GM21529 (cell line): ENCODE data around the gene HTRA1.

Experiments
- ATAC-seq: cut with Tn5 transposase; IDR thresholded peaks from one replicate; pipeline ENCODE4 v1.9.1; 2021; ENCODE audit not compliant: unreplicated experiment

The HTRA1 gene

DNA sequence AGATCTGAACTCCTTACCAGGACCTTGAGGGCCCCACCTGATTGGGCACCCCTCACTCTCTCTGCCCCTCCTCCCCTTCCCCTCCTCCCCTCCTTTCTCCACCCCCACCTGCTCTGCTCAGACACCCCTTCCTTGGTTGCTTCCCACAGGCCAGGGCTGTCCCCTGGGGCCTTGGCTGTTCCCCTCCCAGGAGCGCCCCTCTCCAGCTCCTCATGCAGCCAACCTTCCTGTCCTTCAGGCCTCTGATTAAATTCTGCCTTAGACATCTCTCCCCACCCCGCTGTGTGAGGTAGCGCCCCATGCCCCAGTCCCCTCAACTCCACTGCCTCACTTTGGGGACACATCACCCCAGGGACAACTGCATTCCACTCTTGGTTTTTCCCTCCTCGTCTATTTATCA lies 32.4 kb downstream of the HTRA1 start:
- no peak for ATAC-seq

DNA sequence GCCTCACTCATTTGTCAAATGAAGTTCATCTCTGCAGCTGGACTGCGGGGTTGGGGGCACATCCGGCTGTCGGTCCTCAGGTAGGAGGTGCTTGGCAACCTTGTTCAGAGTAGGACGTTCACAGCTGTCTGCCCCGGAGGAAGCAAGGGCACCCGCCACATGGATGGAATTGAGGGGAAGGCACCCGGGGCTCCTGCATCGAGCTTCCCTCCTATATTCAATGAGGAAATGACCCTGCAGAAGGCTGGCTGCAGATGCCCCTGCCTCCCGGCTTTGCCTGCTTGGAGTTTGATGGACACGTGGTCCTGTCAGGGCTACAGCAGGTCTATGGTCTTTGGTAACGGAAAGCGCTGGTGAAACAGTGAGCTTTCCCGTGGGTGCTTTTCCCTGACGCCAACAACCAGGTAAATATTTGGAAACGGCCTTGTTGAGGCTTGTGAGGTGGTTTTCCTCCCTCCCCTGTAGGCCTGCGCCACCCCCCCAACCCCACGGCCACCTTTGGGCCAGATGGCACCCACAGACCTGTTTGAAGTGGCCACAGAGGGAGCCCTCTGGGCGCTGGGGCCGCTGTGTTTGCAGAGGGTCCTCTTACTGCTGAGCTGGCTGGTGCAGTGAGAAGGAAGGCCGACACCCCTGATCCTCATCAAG lies 32.9 kb downstream of the HTRA1 start:
- ATAC-seq, result no peak

DNA sequence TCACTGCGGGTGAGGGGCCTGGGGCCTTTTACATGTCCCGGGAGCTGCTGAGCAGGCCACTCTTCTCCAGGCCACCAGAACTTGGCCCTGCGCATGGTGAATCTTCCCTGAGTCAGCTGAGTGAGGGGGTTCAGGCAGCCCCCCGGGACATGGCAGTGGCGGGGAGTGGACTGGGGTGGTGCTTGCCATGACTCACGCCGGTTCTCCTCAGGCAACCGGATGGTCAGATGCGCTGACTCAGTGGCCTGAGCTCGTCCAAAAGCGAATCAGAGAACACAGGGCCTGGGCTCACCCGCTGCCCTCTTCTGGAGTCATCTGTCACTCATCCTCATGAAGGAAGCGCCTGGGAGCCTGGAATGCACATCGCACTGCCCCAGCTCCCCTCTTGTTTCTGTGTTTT lies 33.5 kb downstream of the HTRA1 start:
- ATAC-seq, result no peak

DNA sequence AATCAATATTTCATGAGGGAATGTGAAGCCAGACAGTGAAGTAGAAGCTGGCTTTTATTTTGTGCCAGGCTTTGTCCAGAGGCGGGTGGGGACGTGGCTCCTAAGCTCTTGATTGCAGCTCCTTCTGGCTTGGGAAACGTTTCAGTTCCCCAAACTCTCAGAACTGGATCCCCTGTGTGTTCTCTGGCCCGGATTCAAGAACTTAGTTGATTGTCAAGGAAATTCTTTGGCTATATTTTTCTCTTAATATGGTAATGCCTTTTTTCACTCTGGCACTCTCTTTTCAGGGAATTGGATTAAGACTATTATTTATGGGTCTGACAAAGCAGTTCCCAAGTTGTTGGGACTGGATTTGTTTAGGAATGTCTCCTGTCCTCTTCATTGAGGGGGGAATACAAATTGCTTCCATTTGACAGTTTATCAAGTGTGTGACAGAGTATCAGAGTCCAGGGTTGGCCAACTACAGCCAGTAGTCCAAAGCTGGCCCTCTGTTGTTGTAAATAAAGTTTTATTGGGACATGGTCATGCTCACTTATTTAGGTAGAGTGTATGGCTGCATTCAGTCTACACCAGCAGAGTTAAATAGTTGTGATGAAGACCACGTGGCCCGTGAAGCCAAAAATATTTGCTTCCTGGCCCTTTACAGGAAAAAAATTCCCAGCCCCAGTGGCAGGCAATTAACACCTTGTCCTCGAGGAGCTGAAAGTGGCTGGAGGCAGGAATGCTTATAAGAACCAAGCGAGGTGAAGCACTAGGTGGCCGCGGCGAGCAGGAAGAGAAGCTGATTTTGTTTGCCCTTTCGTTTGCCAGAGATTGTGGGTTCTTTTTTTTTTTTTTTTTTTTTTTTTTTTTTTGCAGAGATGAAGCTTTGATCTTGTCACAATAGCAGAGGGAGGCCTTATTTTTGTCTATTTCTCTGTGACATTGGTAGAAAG lies 34.3 kb downstream of the HTRA1 start:
- ATAC-seq, result no peak

DNA sequence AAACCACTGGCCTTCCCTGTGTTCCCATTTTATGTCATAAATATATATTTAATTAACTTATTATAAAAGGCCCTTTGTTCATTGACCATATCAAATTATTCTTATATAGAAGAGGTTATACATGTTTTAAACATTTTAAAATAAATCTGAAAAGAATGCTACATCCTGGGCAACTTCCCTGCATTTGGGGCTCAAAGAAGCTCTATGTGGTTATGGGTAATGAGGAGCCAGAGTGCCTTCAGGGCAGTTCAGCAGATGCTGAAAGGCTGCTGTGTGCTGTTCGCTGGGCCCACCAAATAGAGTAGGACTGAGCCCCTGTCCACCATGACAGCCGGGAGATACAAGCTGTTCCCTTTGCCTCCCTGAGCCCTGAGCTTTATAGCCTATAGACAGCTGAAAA lies 35.9 kb downstream of the HTRA1 start:
- ATAC-seq, result no peak

DNA sequence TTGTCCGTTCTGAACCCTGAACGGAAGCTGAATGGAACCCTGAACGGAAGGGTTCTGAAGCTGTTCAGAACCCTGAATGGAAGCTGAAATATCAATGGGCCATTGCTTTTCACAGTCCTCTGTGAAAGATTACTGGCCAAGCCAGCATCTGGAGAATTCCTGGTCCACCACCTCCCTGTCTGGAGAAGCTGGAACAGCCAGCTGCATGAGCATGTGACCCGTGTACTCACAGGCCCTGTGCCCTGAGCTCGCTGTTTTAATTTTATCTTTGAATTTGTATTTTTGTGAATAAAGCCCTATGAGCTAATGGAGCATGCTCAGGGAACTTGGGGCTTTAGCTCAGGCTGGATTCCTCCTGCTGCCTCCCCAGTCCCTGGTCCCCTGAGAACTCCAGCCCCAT lies 37.2 kb downstream of the HTRA1 start:
- ATAC-seq, result no peak

DNA sequence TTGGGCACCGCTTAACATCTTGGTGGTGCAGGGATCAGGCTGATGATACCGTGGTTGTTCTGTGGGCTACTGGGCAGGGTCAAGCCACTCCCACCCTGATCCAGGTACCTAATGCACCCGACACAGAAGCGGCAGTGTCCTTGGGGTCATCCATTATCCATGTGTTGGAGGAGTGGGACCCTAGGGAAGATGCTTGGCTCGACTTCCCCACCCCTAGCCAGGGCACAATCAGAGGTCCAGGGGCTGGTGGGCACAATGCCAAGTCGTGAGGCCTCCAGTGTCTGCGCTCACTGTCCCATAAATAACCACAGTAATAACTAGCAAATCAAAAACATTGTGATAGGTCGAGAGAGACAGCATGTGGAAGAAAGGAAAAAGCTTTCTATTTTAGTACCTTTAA lies 37.7 kb downstream of the HTRA1 start:
- ATAC-seq, result no peak

DNA sequence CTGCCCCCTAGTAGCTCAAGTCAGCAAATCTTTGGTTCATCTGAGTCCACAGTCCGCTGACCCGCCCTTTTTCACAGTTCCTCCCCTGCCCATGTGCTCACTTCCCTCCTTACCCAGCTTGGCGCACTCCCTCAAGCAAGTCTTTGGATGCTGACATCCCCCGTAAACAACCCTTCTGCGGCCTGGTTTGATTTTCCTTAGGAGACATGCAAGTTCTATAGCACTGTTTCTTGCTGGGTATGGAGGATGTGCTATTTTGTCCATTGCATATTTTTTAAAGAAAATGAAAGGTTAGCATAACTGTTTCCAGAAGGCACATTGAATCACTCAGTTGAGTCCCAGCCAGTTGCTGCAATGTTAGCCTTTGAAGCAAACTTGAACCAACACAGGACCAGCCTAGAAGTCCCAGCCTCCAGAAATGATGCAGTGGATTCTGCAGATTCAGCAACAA lies 38.2 kb downstream of the HTRA1 start:
- ATAC-seq, result no peak

DNA sequence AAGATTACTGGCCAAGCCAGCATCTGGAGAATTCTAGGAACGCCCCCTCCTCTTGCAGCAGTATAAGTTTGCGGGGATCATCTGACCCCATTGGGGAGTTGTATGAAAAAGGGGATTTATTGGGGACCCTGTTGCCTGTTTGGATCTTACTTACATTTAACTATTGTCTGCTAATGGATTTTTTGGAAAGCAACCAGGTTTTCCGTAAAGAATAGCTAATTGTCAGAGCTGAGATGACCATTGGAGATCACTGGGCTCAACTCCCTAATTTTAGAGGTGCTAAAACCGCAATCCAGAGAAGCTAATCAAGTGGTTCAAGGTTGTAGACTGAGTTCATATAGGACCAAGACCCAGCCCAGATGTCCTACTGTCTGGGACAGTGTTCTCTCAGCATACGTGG lies 38.8 kb downstream of the HTRA1 start:
- ATAC-seq, result no peak

DNA sequence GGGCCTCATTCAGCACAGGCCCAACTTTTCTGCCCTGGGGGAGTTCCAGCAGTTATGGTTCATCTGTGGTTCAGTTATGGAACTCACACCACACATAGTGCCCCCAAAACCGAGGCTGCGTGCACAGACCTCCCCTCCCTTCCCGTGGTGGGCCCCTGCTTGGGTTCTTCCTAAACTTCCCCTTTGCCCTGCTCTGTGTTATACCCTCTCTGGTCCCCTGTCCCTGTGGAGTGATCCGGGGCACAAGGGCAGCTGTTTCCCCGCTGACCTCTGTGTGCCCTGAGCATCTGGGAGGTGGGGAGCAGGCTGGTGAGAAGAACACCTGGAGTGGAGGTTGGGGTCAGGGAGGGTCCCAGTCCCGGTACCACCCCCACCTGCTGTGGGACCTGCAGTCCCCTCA lies 39.4 kb downstream of the HTRA1 start:
- no peak for ATAC-seq

DNA sequence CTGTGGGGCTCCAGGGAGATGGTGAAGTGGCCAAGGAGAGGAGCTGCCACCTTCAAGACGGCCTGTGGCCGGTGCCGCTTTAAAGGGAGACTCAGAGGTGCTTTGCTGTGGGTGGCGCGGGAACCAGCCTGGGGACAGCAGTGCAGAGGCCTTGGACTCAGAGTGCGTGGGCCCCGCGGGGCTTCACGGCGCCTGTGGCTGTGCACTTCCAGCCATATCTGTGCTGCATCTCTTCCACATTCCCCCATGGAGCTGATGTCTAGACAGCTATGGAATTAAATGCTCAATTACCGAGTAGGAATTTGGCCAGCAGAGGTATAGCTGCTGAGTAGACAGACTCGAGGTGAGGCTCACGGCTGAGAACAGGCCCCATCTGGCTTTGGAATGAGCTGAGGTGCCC lies 41.7 kb downstream of the HTRA1 start:
- no peak for ATAC-seq

DNA sequence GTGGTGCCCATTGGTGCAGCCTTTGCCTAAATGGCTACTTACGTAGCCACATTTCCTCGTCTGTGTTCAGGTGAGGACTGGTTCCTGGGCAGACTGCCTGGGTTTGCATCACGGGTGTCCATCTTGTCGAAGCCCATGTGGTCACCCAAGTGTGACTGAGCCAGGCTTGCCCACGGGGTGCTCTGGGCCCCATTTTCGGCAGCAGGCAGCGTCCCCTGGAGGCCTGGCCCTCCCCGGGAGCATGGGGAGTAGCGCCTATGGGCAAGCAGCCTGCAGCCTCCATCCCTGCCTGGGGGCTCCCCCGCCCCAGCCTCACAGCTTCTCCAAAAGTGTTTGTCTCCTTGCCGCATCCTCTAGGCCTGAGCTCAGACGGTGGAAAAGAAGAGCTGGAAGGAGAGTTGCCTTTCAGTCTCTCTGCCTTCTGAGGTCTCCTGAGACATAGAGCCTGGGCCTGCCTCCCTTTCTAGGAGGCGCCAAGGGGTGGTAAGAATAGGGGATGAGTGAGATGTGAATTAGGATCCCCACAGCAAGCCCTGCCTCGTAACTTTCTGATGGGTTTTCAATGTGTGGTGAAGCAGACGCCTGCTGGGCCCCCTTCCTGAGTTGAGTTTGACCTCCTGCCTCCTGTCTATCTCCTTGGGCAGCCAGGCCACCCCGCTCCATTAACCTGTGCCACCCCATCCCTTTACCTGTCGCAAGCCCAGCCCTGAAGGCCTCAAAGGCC lies 42.7 kb downstream of the HTRA1 start:
- no peak for ATAC-seq

DNA sequence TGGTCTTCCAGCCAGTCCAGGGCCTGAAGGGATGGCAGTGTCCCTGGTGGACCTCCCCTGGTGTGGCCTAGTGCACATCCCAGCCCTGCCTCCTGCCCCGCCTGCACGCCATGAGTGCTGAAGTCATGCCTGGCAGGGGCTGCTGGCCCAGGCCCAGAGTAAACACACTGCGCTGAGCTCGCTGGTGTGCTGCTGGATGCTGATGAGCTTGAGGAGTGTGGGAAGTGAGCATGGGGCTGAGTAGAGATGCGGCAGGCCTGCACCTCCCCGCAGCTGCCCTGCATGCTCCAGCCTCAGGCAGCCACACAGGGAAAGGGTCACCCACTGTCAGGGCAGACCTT lies 43.2 kb downstream of the HTRA1 start:
- no peak for ATAC-seq

DNA sequence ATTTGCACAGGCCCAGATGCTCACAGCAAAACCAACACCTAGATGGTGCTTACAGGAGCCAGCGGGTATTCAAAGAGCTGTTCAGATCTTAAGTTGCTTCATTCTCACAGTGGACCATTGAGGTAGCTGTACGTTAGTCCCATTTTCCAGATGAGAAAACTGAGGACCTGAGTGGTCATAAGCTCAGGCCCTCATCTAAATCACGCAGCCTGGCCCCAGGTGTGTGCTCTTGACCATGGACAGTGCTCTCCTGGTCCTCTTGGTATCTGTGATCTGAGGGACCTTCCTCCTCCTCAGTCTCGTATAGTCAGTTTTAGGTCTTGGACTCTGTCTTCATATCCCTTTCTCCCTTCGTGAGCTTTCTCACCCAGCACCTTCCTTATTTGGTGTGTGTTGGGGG lies 43.7 kb downstream of the HTRA1 start:
- ATAC-seq, result no peak

DNA sequence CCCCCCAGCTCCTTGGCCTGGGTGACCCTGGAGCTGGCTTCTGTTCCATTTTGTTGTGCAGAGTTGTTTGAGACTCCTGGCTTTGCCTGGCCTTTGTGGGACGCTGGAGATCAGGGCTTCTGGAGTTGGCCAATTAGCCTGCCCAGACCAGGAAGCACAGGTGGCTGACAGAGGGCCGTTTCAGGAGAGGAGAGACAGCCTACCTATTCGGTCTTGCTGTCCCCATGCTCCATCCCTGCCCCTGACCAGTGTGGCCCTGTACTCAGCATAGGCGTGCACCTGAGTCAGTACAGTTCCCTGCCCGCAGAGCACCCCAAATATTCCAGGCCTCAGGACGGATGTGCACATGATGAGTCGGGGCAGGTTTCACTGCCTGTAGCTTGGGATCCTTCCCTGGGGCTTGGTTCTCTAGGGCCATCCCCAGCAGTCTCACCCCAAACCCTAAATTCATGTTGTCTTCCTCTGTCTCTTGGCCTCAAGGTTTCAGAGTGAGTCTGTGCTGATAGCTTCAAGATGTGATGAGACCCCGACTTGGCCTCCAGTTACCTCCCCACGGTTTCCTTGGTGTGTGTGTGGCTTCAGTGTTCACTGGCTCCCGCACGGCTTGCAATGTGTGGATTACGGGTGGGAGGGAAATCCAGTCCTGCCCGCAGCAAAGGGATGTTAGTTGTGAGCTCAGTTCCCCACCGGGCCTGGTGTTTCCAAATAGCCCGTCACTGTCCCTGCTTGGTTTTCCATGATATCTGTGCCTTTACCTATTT lies 44.7 kb downstream of the HTRA1 start:
- no peak for ATAC-seq

DNA sequence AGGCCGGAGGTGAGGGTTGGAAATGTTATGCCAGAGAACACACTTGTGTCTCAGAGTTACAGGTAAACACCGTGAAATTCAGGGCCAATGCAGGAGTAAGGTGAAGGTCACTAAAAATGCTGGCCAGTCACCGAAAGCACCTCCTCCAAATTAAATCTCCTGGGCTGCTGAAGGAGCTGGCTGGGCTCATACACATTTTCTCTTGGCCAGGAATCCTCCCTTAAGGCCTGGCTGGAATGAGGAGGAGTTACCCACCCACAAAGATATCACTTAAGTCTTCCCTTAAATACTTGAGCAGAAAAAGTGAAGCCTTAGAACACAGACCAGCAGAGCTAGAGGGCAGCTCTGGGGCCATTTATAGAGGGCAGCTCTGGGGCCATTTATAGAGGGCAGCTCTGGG lies 46.3 kb downstream of the HTRA1 start:
- ATAC-seq, result no peak

DNA sequence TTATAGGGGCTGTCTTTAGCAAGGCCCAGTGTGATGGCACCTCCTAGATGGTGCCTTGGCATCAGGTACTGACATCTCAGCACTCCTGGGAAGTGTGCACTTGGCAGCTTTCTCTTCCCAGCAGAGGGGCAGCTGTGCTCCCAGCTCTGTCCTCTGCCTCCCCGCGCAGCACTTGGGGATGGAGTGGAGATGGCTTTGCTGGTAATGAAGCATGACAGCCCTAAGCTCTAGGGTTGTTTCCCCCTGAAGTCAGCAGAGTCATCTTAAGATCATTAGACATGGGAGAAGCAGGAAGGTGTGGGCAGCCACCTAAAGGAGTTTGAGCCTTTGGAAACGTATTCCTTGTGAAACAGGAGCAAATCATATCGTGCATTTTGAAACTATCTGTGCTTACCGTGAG lies 46.7 kb downstream of the HTRA1 start:
- ATAC-seq, result no peak

DNA sequence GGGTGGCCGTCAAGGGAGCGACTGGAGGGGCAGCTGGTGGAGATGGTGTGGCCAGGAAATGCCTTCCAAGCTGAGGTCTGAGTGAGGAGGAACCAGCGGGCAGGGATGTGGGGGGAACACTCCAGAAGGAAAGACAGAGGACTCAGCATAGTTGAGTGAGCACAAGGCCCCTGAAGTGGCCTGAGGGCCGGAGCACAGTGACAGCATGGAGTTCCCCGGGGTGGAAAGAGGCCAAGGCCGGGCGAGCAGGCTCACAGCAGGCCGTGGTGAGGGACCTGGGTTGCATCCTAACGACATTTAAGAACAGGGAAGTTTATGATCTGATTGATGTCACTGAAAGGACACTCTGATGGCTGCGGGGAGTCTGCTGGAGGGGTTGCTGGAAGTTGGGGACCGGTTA lies 48.0 kb downstream of the HTRA1 start:
- ATAC-seq, result no peak

DNA sequence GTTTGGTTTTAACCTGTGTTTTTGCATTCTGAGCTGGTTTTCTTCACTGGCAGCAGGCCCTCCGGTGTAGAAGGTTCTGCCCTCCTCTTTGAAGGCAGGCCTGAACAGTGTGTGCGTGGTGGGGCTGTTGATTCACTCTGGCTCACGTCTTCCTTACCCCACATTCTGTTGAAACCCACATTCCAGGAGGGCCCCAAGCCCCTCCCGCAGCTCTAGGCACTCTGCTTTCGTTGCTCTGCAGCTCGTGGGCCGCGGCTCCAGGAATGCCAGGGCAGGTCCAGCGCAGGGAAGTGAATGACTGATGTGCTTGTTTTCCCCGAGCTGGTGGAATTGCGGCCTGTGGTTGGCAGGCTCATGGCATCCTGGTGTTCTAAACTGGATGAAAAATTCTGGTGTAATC lies 49.0 kb downstream of the HTRA1 start:
- ATAC-seq, result no peak

DNA sequence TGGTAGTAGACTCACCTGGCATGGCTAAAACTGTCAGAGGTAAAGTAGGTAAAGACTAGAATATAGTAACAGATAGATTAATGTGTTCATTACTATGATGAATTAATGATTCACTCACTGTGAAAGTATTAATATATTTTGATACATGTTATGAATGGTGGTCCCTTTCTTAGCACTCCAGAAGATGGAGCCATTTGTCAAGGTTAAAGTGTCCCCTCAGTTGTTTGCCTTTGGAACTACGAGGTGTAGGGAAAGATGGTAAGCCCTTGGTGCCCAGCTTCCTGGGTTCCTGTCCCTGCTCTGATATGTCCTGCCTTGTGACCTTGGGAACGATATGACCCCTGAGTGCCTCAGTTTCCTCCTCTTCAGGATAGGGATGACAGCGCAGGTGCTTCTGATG lies 49.4 kb downstream of the HTRA1 start:
- no peak for ATAC-seq

DNA sequence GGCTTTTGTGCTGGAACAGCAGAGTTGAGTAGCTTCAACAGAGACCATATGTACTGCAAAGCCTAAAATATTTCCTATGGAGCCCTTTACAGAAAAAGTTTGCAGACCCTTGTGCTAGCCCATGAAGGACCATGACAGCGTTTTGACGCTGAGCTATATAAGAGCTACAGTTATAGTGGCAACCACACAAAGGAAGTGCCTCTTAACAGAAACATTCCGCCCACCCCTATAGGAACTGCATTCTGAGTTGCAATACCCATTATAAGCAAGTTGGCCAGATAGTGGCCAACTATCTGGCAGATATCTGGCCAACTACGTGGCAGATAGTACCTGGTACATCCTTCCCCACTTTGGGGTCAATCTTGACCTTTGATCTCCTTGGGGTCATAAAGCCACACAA lies 51.7 kb downstream of the HTRA1 start:
- ATAC-seq, result no peak
